Midbrain (tissue), 1 donor: Measurements from ENCODE around the gene CDC73.
"Not testable (repeated sequence)": the region's sequence is repeated elsewhere in the genome, so short reads cannot be mapped to it uniquely, and the experiment has no call there.

Experiments used
- DNase-seq: peaks from one replicate; lab custom pipeline; 2025; lab: John Stamatoyannopoulos, UW

Gene CDC73

GRCh38 chr1:193288548-193289080 lies 166.8 kb downstream of the CDC73 start:
- not testable (repeated sequence) for DNase-seq

GRCh38 chr1:193293726-193294125 lies 171.9 kb downstream of the CDC73 start:
- no peak for DNase-seq

- no peak for DNase-seq
Observed at GRCh38 chr1:193299038-193299437, 177.2 kb downstream of the CDC73 start.

GRCh38 chr1:193301746-193302145 lies 179.9 kb downstream of the CDC73 start:
- DNase-seq = no peak

GRCh38 chr1:193303849-193304248 lies 182.0 kb downstream of the CDC73 start:
- DNase-seq = no peak
